B cell (primary cell): ENCODE results near the gene PLPPR2. TPM values are rescaled to one million over a fixed set of nuclear protein-coding genes. Genes with fewer than 3 reads are reported as not detected.

Source experiments
- ATAC-seq: fragments of 200-7000 bp; cut with Tn5 transposase; one replicate; pipeline ENCODE4 v1.10.0; 2021; ENCODE audit warnings: low read depth, mild to moderate bottlenecking, moderate number of reproducible peaks, moderate library complexity
- CTCF ChIA-PET: fragments of 350-600 bp; sonication (Branson Sonifier 250); formaldehyde crosslinking; loops from one replicate; lab custom pipeline; 2021; ENCODE audit warnings: antibody characterized with exemption, inconsistent platforms; lab: Charles Lee
- POLR2A ChIA-PET: fragments of 350-600 bp; sonication (Branson Sonifier 250); formaldehyde crosslinking; loops from one replicate; lab custom pipeline; 2021; ENCODE audit warnings: antibody characterized with exemption; lab: Charles Lee
- DNase-seq: peaks from one replicate; pipeline ENCODE4 v3.0.0; 2013
- H2AFZ ChIP-seq: 2 replicates; pipeline ENCODE4 v1.6.1; 2012; ENCODE audit warnings: mild to moderate bottlenecking, low read depth, low read length; ENCODE audit not compliant: insufficient read depth, poor library complexity, severe bottlenecking
- H3K27ac ChIP-seq, 2 donors: 1 replicate in 1 of 2; 2 replicates in 1 of 2; pipeline ENCODE4 v1.5.1; 2012 to 2013; ENCODE audit warnings: low read length in 2 of 2, mild to moderate bottlenecking in 2 of 2, moderate library complexity in 1 of 2
- H3K27me3 ChIP-seq, 4 experiments: fragments of 200-600 bp in 1 of 4; sonication (generic) in 1 of 4; replicated peaks in 1 of 4; 1 replicate in 2 of 4; 2 replicates in 2 of 4; pipeline versions ENCODE4 v1.6.1 to v1.7.0; 2013 to 2016; ENCODE audit warnings: low read length in 3 of 4, mild to moderate bottlenecking in 2 of 4, mixed read lengths in 1 of 4, moderate library complexity in 1 of 4; ENCODE audit not compliant: insufficient read depth in 4 of 4, control insufficient read depth in 3 of 4; ENCODE audit errors: control extremely low read depth in 1 of 4
- H3K36me3 ChIP-seq, 2 experiments: replicated peaks in 1 of 2; 1 replicate in 1 of 2; 2 replicates in 1 of 2; pipeline versions ENCODE4 v1.6.1 to v1.7.1; 2013; ENCODE audit warnings: low read length in 1 of 2; ENCODE audit not compliant: insufficient read depth in 2 of 2, control insufficient read depth in 1 of 2; ENCODE audit errors: control extremely low read depth in 1 of 2, extremely low read depth in 1 of 2
- H3K4me1 ChIP-seq, 2 donors: fragments of 200-600 bp in 1 of 2; sonication (generic) in 1 of 2; 1 replicate in 1 of 2; 2 replicates in 1 of 2; pipeline versions ENCODE4 v1.5.1 to v1.6.1; 2013 to 2017; ENCODE audit warnings: low read length in 2 of 2; ENCODE audit not compliant: control insufficient read depth in 2 of 2, insufficient read depth in 2 of 2
- H3K4me2 ChIP-seq: replicated peaks from 2 replicates; pipeline ENCODE3; 2012; ENCODE audit warnings: mild to moderate bottlenecking, low read depth, low read length; ENCODE audit not compliant: poor library complexity, severe bottlenecking
- H3K4me3 ChIP-seq, 5 experiments: fragments of 200-600 bp in 1 of 5; sonication (generic) in 1 of 5; 1 replicate in 3 of 5; 2 replicates in 2 of 5; pipeline versions ENCODE4 v1.5.1 to v1.7.0; 2011 to 2016; ENCODE audit warnings: low read length in 4 of 5, mild to moderate bottlenecking in 4 of 5, low read depth in 2 of 5, control low read depth in 1 of 5, moderate library complexity in 1 of 5; ENCODE audit not compliant: insufficient read depth in 1 of 5; ENCODE audit errors: control extremely low read depth in 1 of 5, extremely low read depth in 1 of 5
- H3K79me2 ChIP-seq: fragments of 200-600 bp; sonication (generic); one replicate; pipeline ENCODE4 v1.6.0; 2016; ENCODE audit warnings: low read length; ENCODE audit not compliant: control insufficient read depth, insufficient read depth
- H3K9ac ChIP-seq: fragments of 200-600 bp; sonication (generic); 2 replicates; pipeline ENCODE4 v1.6.1; 2017; ENCODE audit warnings: mild to moderate bottlenecking, low read length, moderate library complexity
- H3K9me3 ChIP-seq, 3 donors: one replicate each; pipeline versions ENCODE4 v1.6.1 to v1.7.1; 2013; ENCODE audit warnings: low read length in 2 of 3; ENCODE audit not compliant: control insufficient read depth in 2 of 3, insufficient read depth in 1 of 3; ENCODE audit errors: control extremely low read depth in 1 of 3
- H4K20me1 ChIP-seq: 2 replicates; pipeline ENCODE4 v1.6.0; 2012; ENCODE audit warnings: mild to moderate bottlenecking, low read length; ENCODE audit not compliant: insufficient read depth, control insufficient read depth, poor library complexity, severe bottlenecking
- H3K27ac Mint-ChIP-seq: one replicate; pipeline ENCODE4 v1.8.0; 2021; ENCODE audit warnings: mixed read lengths
- H3K27me3 Mint-ChIP-seq: one replicate; pipeline ENCODE4 v1.8.0; 2021; ENCODE audit warnings: mixed read lengths
- H3K4me1 Mint-ChIP-seq: one replicate; pipeline ENCODE4 v1.8.0; 2021; ENCODE audit warnings: mixed read lengths
- H3K4me3 Mint-ChIP-seq: one replicate; pipeline ENCODE4 v1.8.0; 2021; ENCODE audit warnings: mixed read lengths
- H3K9me3 Mint-ChIP-seq: one replicate; pipeline ENCODE4 v1.8.0; 2022; ENCODE audit warnings: mixed read lengths; ENCODE audit not compliant: insufficient read depth
- EZH2 ChIP-seq: IDR thresholded peaks from 2 replicates; pipeline ENCODE4 v1.6.1; 2012; ENCODE audit warnings: borderline replicate concordance, low read depth, mild to moderate bottlenecking, moderate library complexity, low read length; ENCODE audit not compliant: insufficient read depth, poor library complexity, severe bottlenecking
- WGBS: methylation state at CpG from one replicate; pipeline ENCODE4 v1.1.5; 2013; ENCODE audit warnings: missing lambda C conversion rate; ENCODE audit not compliant: insufficient coverage; 5-methylcytosine and 5-hydroxymethylcytosine counted together
- intact Hi-C: fragments of 100-400 bp; cut with micrococcal nuclease; formaldehyde crosslinking; loops from one replicate; pipeline ENCODE4 v1.10.0; 2022
- polyA plus RNA-seq: library from polyadenylated mRNA; depleted of rRNA; stranded (reverse); fragments of >200 nt; gene quantifications from 2 replicates; pipeline ENCODE4 v1.2.3, GENCODE V29; 2012
- total RNA-seq, 2 donors: library from RNA; stranded (reverse); fragments of 120-200 nt in 1 of 2; gene quantifications; 1 replicate in 1 of 2; 2 replicates in 1 of 2; pipeline versions ENCODE4 v1.2.3 to v1.2.4, GENCODE V29; 2013 to 2022
- TF ChIP-seq, protein P1 (sequence below): fragments of 200-600 bp; IDR thresholded peaks from one replicate; pipeline ENCODE4 v1.8.0; 2022; ENCODE audit warnings: antibody characterized with exemption, mild to moderate bottlenecking

The PLPPR2 gene
- total and polyA plus RNA-seq, 2 donors (not counting 1 experiment from before 2014, with no cell fraction given) = 3.8 to 11.1 TPM

DNA sequence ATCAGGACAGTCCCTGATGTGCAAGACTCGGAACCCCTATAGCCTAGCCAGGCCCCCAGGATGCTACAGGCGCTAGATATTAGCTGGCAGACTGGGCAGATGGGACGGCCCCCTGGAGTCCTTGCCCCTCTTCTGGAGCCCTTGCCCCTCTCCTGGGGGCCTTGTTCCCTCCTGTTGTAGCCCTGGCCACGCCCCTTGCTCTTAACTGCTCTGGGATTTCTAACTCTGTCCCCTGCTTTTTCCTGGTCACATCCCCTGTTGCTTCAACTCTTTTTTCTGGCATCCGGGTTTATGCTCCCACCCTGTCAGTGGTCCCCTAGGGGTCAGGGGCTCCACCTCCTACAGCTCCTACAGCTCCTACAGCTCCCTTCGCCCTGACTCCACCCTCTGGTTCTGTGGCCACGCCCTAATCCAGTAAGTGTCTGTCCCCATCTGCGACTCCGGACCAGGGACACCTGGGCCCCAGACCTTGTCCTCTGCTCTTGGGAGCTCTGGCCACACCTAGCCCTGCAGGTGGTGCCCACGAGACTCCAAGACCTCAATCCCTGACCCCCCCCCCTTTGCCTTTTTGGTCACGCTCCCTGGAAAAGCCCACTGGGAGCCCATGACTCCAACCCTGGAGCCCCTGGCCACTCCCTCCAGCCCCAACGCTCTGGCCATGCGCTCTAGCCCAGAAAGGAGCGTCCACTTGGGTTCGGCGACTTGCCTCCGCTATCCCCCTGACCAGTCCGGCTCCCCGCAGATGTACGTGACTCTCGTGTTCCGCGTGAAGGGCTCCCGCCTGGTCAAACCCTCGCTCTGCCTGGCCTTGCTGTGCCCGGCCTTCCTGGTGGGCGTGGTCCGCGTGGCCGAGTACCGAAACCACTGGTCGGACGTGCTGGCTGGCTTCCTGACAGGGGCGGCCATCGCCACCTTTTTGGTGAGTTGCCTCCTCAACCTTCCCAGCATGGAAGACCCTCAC lies 6.8 kb downstream of the PLPPR2 start:
- no peak overlapping the region for H3K9ac ChIP-seq
- no peaks in the 10 kb centered on the region for H4K20me1 ChIP-seq
- ChIA-PET POLR2A (no interaction called here), CTCF (no interaction called here)
- Mint-ChIP-seq H3K4me3 (no peak overlapping the region), H3K9me3 (no peaks in the 10 kb centered on the region), H3K27ac (no peak overlapping the region), H3K4me1 (no peaks in the 10 kb centered on the region), H3K27me3 (no peaks in the 10 kb centered on the region)
- TF ChIP-seq, protein P1, sequence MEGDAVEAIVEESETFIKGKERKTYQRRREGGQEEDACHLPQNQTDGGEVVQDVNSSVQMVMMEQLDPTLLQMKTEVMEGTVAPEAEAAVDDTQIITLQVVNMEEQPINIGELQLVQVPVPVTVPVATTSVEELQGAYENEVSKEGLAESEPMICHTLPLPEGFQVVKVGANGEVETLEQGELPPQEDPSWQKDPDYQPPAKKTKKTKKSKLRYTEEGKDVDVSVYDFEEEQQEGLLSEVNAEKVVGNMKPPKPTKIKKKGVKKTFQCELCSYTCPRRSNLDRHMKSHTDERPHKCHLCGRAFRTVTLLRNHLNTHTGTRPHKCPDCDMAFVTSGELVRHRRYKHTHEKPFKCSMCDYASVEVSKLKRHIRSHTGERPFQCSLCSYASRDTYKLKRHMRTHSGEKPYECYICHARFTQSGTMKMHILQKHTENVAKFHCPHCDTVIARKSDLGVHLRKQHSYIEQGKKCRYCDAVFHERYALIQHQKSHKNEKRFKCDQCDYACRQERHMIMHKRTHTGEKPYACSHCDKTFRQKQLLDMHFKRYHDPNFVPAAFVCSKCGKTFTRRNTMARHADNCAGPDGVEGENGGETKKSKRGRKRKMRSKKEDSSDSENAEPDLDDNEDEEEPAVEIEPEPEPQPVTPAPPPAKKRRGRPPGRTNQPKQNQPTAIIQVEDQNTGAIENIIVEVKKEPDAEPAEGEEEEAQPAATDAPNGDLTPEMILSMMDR = no peak
- TF ChIP-seq EZH2 = no peak
- H2AFZ ChIP-seq = no peak overlapping the region
- intact Hi-C loops = no loop called here
- H3K4me3 ChIP-seq = no peak overlapping the region
- no peak for DNase-seq
- H3K4me1 ChIP-seq = no peaks in the 10 kb centered on the region
- H3K36me3 ChIP-seq = peaks cover 0 to 9% of the 10 kb centered on the region in 2 experiments
- no peaks in the 10 kb centered on the region for H3K9me3 ChIP-seq
- H3K79me2 ChIP-seq = no peaks in the 10 kb centered on the region
- no peak overlapping the region for H3K27ac ChIP-seq
- WGBS = 96% methylated on average over 32 of the region's 35 CpGs
- H3K4me2 ChIP-seq = no peak overlapping the region
- H3K27me3 ChIP-seq = no peaks in the 10 kb centered on the region
- no peak for ATAC-seq

- no peak overlapping the region for H3K27ac Mint-ChIP-seq
- no peaks in the 10 kb centered on the region for H3K4me1 Mint-ChIP-seq
- Histone ChIP-seq H4K20me1 (no peaks in the 10 kb centered on the region), H2AFZ (no peak overlapping the region), H3K9ac (no peak overlapping the region), H3K4me2 (no peak overlapping the region), H3K4me1 (no peaks in the 10 kb centered on the region), H3K4me3 (no peak overlapping the region), H3K79me2 (no peaks in the 10 kb centered on the region), H3K9me3 (no peaks in the 10 kb centered on the region), H3K36me3 (peaks cover 0 to 19% of the 10 kb centered on the region in 2 experiments), H3K27ac (no peak overlapping the region), H3K27me3 (no peaks in the 10 kb centered on the region)
- CTCF ChIA-PET = interaction anchor here (0.6 to 1.5 kb wide), 2 partner anchors 27 to 571 kb away, joined by 3 read pairs; no protein-coding TSS in a partner anchor
- H3K27me3 Mint-ChIP-seq = no peaks in the 10 kb centered on the region
- no peak overlapping the region for H3K4me3 Mint-ChIP-seq
- ATAC-seq = no peak
- intact Hi-C loops = no loop called here
- 97% methylated on average over 9 of the region's 10 CpGs for WGBS
- no peaks in the 10 kb centered on the region for H3K9me3 Mint-ChIP-seq
- POLR2A ChIA-PET = no interaction called here
- no peak for DNase-seq
- TF ChIP-seq, protein P1 = no peak
- no peak for TF ChIP-seq EZH2
These were observed 8.6 kb downstream of the PLPPR2 start for GRCh38 chr19:11363881-11364280.
